Stimulated activated memory B cell treated with anti-CD40 and anti-IgM and Interleukin-4, amounts not matched to agents 10 μg/mL and 1 μg/mL and 100 μg/mL, for 72 hours (primary cell): ENCODE measurements around the gene RFC2.
"Not testable (repeated sequence)": the region's sequence is repeated elsewhere in the genome, so short reads cannot be mapped to it uniquely, and the experiment has no call there.

Experiments used
- ATAC-seq: fragments of 150-1000 bp; cut with Tn5 transposase; 2 replicates; pipeline ENCODE4 v1.10.0; 2021
- H3K27ac Mint-ChIP-seq: one replicate; pipeline ENCODE4 v1.8.0; 2022; ENCODE audit warnings: mild to moderate bottlenecking, mixed read lengths
- H3K27me3 Mint-ChIP-seq: one replicate; pipeline ENCODE4 v1.8.0; 2022; ENCODE audit warnings: mixed read lengths
- H3K36me3 Mint-ChIP-seq: one replicate; pipeline ENCODE4 v1.8.0; 2022; ENCODE audit warnings: mixed read lengths
- H3K4me1 Mint-ChIP-seq: one replicate; pipeline ENCODE4 v1.8.0; 2022; ENCODE audit warnings: mixed read lengths
- H3K4me3 Mint-ChIP-seq: one replicate; pipeline ENCODE4 v1.8.0; 2022; ENCODE audit warnings: mild to moderate bottlenecking, moderate library complexity, mixed read lengths
- H3K9me3 Mint-ChIP-seq: one replicate; pipeline ENCODE4 v1.8.0; 2022; ENCODE audit warnings: mixed read lengths

RFC2 gene

DNA sequence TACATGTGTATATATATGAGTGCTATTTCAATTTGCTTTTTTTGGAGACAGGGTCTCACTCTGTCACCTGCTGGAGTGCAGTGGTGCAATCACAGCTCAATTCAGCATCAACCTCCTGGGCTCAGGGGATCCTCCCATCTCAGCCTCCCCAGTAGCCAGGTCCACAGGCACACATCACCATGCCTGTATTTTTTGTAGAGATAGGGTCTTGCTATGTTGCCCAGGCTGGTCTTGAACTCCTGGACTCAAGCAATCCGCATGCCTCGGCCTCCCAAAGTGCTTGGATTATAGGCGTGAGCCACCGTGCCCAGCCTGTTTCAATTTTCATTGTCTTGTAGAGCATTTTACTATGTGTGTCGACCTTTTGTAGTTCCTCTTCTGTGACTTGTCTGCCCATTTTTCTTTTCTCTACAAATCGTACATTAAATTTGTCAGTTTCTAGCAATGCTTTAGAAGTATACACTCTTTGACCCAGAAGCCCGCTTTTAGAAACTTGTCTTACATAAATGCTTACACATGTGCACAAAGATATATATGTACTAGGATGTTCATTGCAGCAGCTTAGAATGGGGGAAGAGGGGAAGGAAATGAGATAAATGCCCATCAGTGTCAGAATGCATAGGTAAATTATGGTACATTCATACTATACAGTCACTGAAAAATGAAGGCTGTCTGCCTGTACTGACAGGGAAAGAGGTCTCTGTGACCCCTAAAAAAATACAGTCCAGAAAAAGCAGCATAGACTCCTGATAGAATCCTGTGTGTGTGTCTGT lies 12.2 kb upstream of the RFC2 start:
- Mint-ChIP-seq H3K27ac (peak overlapping the region; percentile 64), H3K36me3 (no peaks in the 10 kb centered on the region), H3K4me1 (peaks cover 37% of the 10 kb centered on the region), H3K9me3 (no peaks in the 10 kb centered on the region), H3K4me3 (peak overlapping the region; percentile 45), H3K27me3 (no peaks in the 10 kb centered on the region)
- ATAC-seq, result no peak

DNA sequence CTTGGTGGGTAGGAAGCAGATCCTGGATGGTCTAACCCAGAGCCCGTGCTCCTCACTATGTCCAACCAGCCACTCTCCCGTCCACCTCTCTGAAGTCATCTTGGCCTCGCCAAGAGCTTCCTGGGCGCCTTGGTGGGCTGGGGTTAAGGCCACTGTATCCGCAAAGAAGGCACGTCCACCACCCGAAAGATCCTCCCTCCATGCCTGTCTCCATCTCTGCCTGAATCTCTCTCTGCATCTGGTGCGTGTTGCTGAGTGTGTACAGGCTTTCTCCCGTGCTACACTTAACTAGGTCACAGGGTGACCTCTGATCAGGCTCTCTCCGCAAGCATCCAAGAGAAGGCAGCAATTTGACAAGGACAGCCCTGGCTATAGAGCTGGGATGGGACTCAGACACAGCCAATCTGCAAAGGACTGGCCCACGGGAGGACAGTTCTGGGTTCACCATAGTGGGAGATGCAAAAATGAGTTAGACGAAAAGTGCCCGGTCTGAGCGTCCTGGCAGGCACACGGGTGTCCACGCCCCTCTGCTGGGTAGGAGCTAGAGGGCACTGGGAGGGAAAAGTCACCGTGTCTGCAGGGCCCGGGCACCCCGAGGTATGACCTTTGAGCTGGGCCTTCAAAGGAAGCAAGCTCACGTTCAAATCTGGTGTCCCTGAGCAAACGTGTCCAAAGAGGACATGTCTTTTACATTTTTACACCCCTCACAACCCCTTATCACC lies 9.4 kb upstream of the RFC2 start:
- no peaks in the 10 kb centered on the region for H3K27me3 Mint-ChIP-seq
- H3K27ac Mint-ChIP-seq, result no peak overlapping the region
- ATAC-seq, result no peak
- peaks cover 32% of the 10 kb centered on the region for H3K4me1 Mint-ChIP-seq
- no peaks in the 10 kb centered on the region for H3K9me3 Mint-ChIP-seq
- H3K4me3 Mint-ChIP-seq, result no peak overlapping the region
- no peaks in the 10 kb centered on the region for H3K36me3 Mint-ChIP-seq

DNA sequence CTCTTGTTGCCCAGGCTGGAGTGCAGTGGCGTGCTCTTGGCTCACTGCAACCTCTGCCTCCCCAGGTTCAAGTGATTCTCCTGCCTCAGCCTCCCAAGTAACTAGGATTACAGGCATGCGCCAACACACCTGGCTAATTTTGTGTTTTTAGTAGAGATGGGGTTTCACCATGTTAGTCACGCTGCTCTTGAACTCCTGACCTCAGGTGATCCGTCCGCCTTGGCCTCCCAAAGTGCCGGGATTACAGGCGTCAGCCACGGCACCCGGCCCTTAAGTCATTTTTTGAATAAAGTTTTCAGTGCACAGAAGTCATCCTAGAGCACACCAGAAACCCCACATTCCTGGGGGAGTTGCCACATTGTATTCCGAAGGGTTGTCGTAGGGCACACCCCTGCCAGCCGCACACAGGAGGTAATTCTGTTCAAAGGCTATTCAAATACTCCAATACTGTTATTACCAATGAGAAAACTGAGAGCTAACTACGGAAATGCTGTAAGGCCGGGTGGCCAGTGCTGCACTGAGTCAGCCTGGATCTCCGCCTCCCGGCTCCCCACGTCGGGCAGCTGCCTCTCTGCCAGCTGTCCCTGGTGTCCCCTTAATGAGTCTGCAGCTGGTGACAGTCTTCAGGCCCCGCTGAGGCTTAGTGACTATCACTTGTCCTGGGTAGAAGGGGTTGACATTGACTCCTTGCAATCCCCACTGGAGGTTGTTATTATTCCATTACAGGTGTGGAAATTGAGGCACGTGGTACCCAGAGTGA lies 8.6 kb upstream of the RFC2 start:
- Mint-ChIP-seq H3K9me3 (no peaks in the 10 kb centered on the region), H3K27ac (peak overlapping the region; percentile 42), H3K36me3 (no peaks in the 10 kb centered on the region), H3K27me3 (no peaks in the 10 kb centered on the region), H3K4me1 (peaks cover 28% of the 10 kb centered on the region), H3K4me3 (no peak overlapping the region)
- no peak for ATAC-seq

DNA sequence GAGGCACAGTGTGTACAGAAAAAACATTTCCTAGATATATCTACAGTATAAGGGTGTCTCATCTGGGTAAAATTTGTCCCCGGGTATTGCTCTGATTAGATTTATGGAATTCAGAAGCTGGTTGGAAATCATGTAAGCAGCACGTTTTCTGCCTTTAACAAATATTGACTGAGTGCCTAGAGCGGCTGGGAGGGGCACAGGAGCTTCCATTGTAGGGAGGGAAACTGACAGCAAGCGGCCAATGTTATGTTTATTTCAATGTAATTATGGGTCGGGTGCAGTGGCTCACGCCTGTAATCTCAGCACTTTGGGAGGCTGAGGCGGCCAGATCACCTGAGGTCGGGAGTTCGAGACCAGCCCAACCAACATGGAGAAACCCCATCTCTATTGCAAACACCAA lies 4.4 kb upstream of the RFC2 start:
- Mint-ChIP-seq H3K36me3 (no peaks in the 10 kb centered on the region), H3K9me3 (no peaks in the 10 kb centered on the region), H3K4me1 (peaks cover 20% of the 10 kb centered on the region), H3K27me3 (no peaks in the 10 kb centered on the region), H3K27ac (no peak overlapping the region), H3K4me3 (no peak overlapping the region)
- no peak for ATAC-seq

DNA sequence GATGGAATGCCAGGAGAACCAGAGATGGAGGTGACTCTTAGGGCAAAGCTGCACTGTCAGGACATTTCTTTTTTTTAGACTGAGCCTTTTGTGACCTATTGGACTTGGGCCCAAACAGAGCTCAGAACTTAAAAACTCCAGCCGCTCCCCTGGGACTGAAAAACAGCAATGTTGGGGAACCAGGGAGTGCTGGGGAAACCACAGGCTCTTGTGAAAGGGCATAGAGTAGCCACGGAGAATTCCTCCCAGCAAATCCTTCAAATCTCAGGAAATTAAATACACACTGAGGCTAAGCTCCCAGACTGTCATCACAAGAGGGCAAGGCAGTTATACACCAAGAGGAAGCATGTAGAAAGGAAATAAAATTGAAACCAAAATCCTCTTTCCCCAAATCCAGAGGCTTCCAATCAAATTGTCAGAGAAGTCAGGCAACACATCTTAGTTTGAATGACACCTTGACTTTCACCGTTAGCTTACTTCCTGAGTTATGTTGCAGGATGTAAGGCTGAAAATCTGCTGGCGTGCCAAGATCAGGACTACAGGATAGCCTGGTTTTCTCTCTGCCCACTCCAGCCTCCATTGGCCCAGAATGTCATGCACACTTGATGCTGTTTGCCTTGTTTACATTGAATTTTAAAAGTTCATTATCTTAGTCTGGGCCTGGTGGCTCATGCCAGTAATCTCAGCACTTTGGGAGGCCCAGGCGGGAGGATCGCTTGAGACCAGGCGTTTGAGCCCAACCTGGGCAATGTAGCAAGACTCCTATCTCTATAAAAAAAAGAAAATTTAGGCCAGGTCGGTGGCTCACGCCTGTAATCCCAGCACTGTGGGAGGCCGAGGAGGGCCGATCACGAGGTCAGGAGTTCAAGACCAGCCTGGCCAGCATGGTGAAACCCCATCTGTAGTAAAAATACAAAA lies 2.6 kb upstream of the RFC2 start:
- H3K27ac Mint-ChIP-seq, result peak overlapping the region; percentile 83
- no peaks in the 10 kb centered on the region for H3K9me3 Mint-ChIP-seq
- peaks cover 28% of the 10 kb centered on the region for H3K4me1 Mint-ChIP-seq
- H3K27me3 Mint-ChIP-seq, result no peaks in the 10 kb centered on the region
- peaks cover 6% of the 10 kb centered on the region for H3K36me3 Mint-ChIP-seq
- peak overlapping the region; percentile 37 for H3K4me3 Mint-ChIP-seq
- ATAC-seq, result no peak

DNA sequence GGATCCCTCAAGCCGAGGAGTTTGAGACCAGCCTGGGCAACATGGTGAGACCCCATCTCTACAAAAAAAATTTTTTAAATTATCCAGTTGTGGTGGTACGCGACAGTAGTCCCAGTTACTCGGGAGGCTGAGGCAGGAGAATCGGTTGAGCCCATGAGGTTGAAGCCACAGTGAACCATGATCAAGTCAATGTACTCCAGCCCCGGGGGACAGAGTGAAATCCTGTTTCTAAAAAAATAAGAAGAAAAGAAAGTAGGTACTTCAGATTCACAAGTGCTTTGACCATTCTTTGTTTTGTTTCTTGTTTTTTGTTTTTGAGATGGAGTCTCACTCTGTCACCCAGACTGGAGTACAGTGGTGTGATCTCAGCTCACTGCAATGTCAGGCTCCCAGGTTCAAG lies 1.3 kb upstream of the RFC2 start:
- ATAC-seq, H3K9me3 Mint-ChIP-seq, H3K27me3 Mint-ChIP-seq: not testable (repeated sequence)
- Mint-ChIP-seq H3K36me3 (peaks cover 14% of the 10 kb centered on the region), H3K4me1 (peaks cover 36% of the 10 kb centered on the region), H3K27ac (peak overlapping the region; percentile 83), H3K4me3 (peak overlapping the region; percentile 85)

DNA sequence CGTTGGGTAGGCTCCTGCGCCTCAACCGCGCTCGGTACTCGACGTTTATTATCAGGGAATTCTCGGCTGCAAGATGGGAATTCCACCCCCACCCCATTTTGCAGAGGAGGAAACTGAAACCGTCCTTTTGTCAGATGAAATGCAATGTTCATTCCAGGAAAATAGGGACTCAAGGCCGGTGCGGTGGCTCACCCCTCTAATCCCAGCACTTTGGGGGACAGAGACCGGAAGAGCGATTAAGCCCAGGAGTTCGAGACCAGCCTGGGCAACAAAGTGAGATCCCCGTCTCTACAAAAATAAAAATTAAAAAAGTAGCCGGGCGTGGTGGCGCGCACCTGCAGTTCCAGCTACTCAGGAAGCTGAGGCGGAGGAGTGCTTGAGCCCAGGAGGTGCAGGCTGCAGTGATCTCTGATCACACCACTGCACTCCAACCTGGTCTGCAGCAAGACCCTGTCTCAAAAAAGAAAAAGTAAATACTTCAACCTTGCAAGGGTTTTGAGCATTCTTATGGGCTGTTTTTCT lies 720 bp upstream of the RFC2 start:
- Mint-ChIP-seq H3K9me3 (no peaks in the 10 kb centered on the region), H3K27me3 (no peaks in the 10 kb centered on the region), H3K4me3 (peak overlapping the region; percentile 85), H3K27ac (peak overlapping the region; percentile 83), H3K4me1 (peaks cover 39% of the 10 kb centered on the region), H3K36me3 (peaks cover 19% of the 10 kb centered on the region)
- no peak for ATAC-seq

DNA sequence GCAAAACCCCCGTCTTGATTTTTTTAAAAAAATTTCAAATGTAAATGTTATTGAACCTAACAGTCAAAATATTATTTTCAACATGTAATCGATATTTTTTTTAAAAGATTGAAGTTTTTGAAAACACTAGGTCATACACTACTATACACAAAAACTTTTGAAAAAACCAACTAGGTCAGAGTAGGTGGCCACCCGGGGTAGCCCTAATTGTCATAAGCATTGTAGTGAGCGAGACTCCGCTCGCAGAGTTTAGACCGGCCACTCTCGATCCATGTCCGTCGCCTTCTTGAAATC lies 417 bp downstream of the RFC2 start:
- Mint-ChIP-seq H3K4me3 (peak overlapping the region; percentile 85), H3K27ac (peak overlapping the region; percentile 83), H3K4me1 (peaks cover 39% of the 10 kb centered on the region), H3K36me3 (peaks cover 26% of the 10 kb centered on the region), H3K27me3 (no peaks in the 10 kb centered on the region), H3K9me3 (no peaks in the 10 kb centered on the region)
- ATAC-seq, result peak; percentile 38

DNA sequence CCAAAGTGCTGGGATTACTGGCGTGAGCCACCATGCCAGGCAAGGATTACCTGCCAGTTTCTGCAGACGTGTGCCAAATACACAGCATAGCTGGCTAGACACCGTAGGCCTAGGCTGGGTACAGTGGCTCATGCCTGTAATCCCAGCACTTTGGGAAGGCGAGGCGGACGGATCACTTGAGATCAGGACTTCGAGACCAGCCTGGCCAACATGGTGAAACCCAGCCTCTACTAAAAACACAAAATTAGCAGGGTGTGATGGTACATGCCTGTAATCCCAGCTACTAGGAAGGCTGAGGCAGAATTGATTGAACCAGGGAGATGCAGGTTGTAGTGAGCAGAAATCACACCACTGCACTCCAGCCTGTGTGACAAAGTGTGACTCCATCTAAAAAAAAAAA lies 868 bp downstream of the RFC2 start:
- H3K4me1 Mint-ChIP-seq, result peaks cover 39% of the 10 kb centered on the region
- no peak overlapping the region for H3K27ac Mint-ChIP-seq
- no peaks in the 10 kb centered on the region for H3K27me3 Mint-ChIP-seq
- H3K36me3 Mint-ChIP-seq, result peaks cover 27% of the 10 kb centered on the region
- no peak for ATAC-seq
- no peaks in the 10 kb centered on the region for H3K9me3 Mint-ChIP-seq
- peak overlapping the region; percentile 85 for H3K4me3 Mint-ChIP-seq

DNA sequence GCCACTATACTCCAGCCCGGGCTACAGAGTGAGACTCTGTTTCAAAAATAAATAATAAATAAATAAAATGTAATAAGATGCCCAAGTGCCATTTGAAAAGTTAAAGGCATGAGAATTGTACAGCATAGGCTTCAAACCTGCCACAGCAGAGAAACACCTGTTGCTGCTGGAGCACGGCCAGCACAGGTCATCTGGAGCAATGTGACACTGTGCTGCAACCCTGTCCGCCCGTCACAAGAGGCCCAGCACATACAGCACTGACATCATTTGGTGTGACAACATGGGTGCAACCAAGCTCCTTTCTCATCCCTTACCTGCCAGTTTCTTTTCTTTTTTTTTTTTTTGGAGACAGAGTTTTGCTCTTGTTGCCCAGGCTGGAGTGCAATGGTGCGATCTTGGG lies 1.3 kb downstream of the RFC2 start:
- Mint-ChIP-seq H3K27me3 (no peaks in the 10 kb centered on the region), H3K36me3 (peaks cover 31% of the 10 kb centered on the region), H3K4me1 (peaks cover 39% of the 10 kb centered on the region), H3K4me3 (peak overlapping the region; percentile 85), H3K9me3 (no peaks in the 10 kb centered on the region), H3K27ac (no peak overlapping the region)
- no peak for ATAC-seq

DNA sequence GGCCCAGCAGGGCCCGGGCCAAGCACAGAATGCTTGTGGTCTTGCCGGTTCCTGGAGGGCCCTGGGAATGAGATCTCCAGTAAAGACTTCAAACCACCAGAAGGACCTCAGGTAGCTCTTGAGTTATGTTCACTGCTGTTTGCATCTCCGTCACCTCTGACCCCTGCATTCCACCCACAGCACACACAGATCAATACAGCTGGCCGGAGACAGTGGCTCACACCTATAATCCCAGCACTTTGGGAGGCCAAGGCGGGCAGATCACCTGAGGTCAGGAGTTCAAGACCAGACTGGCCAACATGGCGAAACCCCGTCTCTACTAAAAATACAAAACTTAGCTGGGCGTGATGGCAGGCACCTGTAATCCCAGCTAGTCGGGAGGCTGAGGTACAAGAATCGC lies 5.1 kb downstream of the RFC2 start:
- H3K4me3 Mint-ChIP-seq, H3K27me3 Mint-ChIP-seq, H3K9me3 Mint-ChIP-seq, H3K27ac Mint-ChIP-seq, ATAC-seq: not testable (repeated sequence)
- peaks cover 22% of the 10 kb centered on the region for H3K4me1 Mint-ChIP-seq
- peaks cover 40% of the 10 kb centered on the region for H3K36me3 Mint-ChIP-seq

DNA sequence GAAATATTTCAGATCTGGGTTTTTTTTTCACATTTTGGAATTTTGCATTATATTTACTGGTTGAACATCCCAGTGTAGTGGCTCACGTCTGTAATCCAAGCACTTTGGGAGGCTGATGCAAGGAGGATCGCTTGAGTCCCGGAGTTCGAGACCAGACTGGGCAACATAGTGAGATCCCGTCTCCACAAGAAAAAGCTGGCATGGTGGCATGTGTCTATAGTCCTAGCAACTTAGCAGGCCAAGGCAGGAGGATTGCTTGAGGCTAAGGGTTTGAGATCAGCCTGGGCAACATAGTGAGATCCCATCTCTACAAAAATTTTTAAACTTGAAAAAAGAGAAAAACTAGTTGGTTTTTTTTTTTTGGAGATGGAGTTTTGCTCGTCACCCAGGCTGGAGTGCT lies 6.0 kb downstream of the RFC2 start:
- H3K27me3 Mint-ChIP-seq, result no peaks in the 10 kb centered on the region
- no peak for ATAC-seq
- H3K9me3 Mint-ChIP-seq, result no peaks in the 10 kb centered on the region
- H3K36me3 Mint-ChIP-seq, result peaks cover 46% of the 10 kb centered on the region
- H3K4me3 Mint-ChIP-seq, result no peak overlapping the region
- H3K4me1 Mint-ChIP-seq, result peaks cover 24% of the 10 kb centered on the region
- H3K27ac Mint-ChIP-seq, result no peak overlapping the region

DNA sequence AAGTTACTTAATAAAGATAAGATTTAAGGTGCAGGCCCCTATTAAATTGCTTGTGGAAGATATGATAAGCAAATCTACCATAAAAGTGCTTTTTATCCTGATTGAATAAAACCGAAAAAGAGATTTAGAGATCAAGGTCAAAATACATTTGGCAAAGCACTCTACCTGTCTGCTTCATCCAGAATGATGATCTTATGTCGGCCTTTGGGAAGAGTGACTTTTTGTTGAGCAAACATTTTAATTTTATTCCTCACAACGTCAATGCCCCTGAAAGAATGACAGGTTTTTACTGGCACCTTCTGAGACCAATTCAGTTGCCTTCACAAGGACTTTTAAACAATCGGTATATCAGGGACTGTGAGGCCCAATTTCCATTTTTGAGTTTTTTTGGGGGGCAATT lies 7.7 kb downstream of the RFC2 start:
- no peak for ATAC-seq
- Mint-ChIP-seq H3K9me3 (no peaks in the 10 kb centered on the region), H3K4me1 (peaks cover 32% of the 10 kb centered on the region), H3K27me3 (no peaks in the 10 kb centered on the region), H3K27ac (no peak overlapping the region), H3K36me3 (peaks cover 53% of the 10 kb centered on the region), H3K4me3 (no peak overlapping the region)

DNA sequence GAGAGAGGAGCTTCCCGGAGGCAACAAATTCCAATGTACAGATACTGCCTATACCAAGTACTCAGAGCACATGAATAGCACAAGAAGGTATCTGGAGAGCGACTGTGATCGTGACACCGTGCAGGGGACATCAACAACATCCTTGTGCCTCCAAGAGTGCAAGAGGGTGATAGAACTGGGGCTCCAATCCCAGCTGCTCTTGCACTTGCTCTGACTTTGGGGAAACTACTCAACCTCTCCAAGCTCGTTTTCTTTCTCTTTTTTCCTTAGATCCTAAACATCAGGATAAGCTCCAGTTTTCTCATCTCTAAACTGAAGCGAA lies 12.1 kb downstream of the RFC2 start:
- no peaks in the 10 kb centered on the region for H3K9me3 Mint-ChIP-seq
- peaks cover 36% of the 10 kb centered on the region for H3K4me1 Mint-ChIP-seq
- peaks cover 57% of the 10 kb centered on the region for H3K36me3 Mint-ChIP-seq
- ATAC-seq, result peak; percentile 59
- peak overlapping the region; percentile 78 for H3K27ac Mint-ChIP-seq
- H3K27me3 Mint-ChIP-seq, result no peaks in the 10 kb centered on the region
- peak overlapping the region; percentile 78 for H3K4me3 Mint-ChIP-seq

DNA sequence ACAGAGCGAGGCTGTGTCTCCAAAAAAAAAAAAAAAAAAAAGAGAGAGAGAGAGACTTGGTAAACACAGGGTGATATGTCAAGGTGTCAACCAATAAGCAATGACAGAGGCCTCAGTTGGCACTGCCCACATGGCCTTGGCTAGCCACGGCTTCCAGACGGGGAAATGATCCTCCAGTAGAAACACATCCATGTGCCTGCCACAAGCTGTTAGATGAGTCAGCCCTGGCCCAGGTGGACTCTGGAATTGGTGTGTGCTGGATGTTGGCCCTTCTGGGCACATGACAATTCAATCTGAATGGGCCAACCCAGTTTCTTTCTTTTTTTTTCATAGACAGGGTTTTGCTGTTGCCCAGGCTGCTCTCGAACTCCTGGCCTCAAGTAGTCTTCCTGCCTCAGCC lies 13.7 kb downstream of the RFC2 start:
- no peak overlapping the region for H3K4me3 Mint-ChIP-seq
- no peaks in the 10 kb centered on the region for H3K27me3 Mint-ChIP-seq
- H3K9me3 Mint-ChIP-seq, result no peaks in the 10 kb centered on the region
- no peak for ATAC-seq
- peaks cover 37% of the 10 kb centered on the region for H3K4me1 Mint-ChIP-seq
- H3K27ac Mint-ChIP-seq, result no peak overlapping the region
- H3K36me3 Mint-ChIP-seq, result peaks cover 61% of the 10 kb centered on the region
